ENCODE data around the gene ODF4.

The ODF4 gene

DNA sequence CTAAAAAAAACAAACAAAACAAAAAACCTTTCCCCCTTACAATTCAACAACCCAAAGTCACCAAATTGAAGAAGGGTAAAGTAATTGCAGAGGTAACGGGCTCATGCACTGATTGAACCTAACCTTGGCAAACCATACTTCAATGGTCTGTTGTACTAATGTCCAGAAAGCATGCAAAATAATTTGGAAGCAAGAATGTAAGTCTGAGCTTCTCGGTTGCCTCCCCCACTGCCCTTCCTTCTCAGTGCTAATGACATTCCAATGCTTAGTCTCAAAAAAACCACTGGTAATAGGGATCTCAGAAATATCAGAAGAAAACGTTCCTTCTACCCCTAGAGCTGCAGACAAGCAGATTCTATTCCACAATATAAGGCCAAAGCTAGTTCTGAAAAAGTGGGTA is 21.1 kb downstream of the ODF4 start:
- POLR2A ChIA-PET = no interaction called here

GRCh38 chr17:8362651-8363332 is 23.2 kb downstream of the ODF4 start:
- TF ChIP-seq, protein P1, sequence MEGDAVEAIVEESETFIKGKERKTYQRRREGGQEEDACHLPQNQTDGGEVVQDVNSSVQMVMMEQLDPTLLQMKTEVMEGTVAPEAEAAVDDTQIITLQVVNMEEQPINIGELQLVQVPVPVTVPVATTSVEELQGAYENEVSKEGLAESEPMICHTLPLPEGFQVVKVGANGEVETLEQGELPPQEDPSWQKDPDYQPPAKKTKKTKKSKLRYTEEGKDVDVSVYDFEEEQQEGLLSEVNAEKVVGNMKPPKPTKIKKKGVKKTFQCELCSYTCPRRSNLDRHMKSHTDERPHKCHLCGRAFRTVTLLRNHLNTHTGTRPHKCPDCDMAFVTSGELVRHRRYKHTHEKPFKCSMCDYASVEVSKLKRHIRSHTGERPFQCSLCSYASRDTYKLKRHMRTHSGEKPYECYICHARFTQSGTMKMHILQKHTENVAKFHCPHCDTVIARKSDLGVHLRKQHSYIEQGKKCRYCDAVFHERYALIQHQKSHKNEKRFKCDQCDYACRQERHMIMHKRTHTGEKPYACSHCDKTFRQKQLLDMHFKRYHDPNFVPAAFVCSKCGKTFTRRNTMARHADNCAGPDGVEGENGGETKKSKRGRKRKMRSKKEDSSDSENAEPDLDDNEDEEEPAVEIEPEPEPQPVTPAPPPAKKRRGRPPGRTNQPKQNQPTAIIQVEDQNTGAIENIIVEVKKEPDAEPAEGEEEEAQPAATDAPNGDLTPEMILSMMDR (IDR thresholded peaks at IDR 0.05; ENCODE audit: control extremely low read depth, extremely low read depth, low read depth, missing control alignments) = no peak
- ChIA-PET CTCF (interaction anchor here (1.3 to 3.7 kb wide), 3 partner anchors 14 to 21 kb away, joined by 3 to 18 read pairs (median 7); partner anchors contain the start of genes KRABD2 and RPL26), POLR2A (no interaction called here)
- DNase-seq (ENCODE audit: extremely low spot score) = no peak

More for the DNA sequence above, 21.1 kb downstream of the ODF4 start:
- DNase-seq (ENCODE audit: extremely low spot score) = no peak
- TF ChIP-seq, protein P1 (IDR thresholded peaks at IDR 0.05; ENCODE audit: control extremely low read depth, extremely low read depth, low read depth, missing control alignments) = no peak
- CTCF ChIA-PET = interaction anchor here (1.4 to 3.7 kb wide), 5 partner anchors 10 to 385 kb away, joined by 4 to 18 read pairs (median 6); partner anchors contain the start of gene KRABD2

GRCh38 chr17:8365143-8365542 is 25.5 kb downstream of the ODF4 start:
- CTCF ChIA-PET = interaction anchor here (0.6 to 0.8 kb wide), 2 partner anchors 19 to 286 kb away, joined by 3 to 5 read pairs; no protein-coding TSS in a partner anchor
- TF ChIP-seq, protein P1 (IDR thresholded peaks at IDR 0.05; ENCODE audit: control extremely low read depth, extremely low read depth, low read depth, missing control alignments) = no peak
- POLR2A ChIA-PET = no interaction called here
- DNase-seq (ENCODE audit: extremely low spot score) = no peak

DNA sequence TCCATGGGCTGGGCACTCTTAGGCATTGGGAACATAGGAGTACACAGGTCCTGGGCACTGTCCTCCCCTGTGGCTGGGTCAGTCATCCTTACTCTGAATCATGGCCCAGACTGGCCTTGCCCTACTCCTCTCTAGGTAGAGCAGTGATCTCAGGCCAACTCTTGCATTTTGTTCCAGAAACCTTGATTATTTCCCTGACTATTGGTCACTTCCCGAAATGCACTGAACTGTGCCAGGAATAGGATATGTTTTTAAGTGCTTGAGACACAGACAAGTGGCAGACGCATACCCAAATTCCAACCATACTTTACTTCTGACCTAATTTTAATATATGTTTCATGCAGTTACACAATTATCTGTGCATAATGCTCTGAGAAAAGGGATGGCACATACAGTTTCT is 26.6 kb downstream of the ODF4 start:
- TF ChIP-seq, protein P1 (IDR thresholded peaks at IDR 0.05; ENCODE audit: control extremely low read depth, extremely low read depth, low read depth, missing control alignments) = no peak
- DNase-seq (ENCODE audit: extremely low spot score) = no peak
- ChIA-PET POLR2A (no interaction called here), CTCF (no interaction called here)

DNA sequence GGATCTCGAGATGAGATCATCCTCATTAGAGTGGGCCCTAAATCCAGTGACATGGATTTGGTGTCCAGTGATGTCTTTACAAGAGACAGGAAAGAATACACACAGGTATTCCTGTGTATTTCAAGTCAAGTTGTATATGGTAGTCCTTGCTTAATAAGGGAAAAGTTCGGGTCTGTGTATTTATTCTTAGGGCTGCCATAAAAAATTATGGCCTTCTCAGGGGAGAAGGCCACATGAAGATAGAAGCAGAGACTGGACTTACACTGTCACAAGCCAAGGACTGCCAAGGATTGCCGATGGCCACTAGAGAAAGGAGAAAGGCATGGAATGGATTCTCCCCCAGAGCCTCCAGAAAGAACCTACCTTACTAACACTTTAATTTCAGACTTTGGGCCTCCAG is 28.6 kb downstream of the ODF4 start:
- POLR2A ChIA-PET = no interaction called here

DNA sequence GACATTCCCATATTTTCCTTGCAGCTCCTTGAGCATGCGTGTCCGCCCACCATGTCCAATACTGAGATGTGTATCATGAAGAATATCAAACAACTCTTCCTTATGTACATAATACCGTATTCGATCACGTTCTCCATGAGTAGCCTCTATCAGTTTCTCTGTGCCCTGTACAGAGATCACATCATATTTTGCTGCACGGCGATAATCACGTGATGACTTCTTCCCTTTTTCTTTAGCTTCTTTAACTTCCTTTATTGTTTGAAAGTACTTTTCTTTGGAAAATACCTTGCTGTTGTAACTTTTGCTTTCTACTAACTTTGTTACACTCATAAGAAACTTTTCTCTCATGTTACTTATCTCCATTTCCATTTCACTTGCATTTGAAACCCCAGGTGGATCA is 30.3 kb downstream of the ODF4 start:
- POLR2A ChIA-PET = interaction anchor here (1.0 kb wide), 1 partner anchor 12 kb away, joined by 4 read pairs; no protein-coding TSS in a partner anchor
- CTCF ChIA-PET = interaction anchor here (1.9 to 2.3 kb wide), 2 partner anchors 9 to 14 kb away, joined by 6 to 13 read pairs; no protein-coding TSS in a partner anchor
- TF ChIP-seq, protein P1 (IDR thresholded peaks at IDR 0.05; ENCODE audit: control extremely low read depth, extremely low read depth, low read depth, missing control alignments) = no peak
- DNase-seq (ENCODE audit: extremely low spot score) = no peak

More for the DNA sequence above, 28.6 kb downstream of the ODF4 start:
- TF ChIP-seq, protein P1 (IDR thresholded peaks at IDR 0.05; ENCODE audit: control extremely low read depth, extremely low read depth, low read depth, missing control alignments) = no peak
- no peak for DNase-seq (ENCODE audit: extremely low spot score)
- CTCF ChIA-PET = no interaction called here

Measured in GM10248 (cell line).